DMS53 (cell line): ENCODE results near the gene STARD10.

Source experiments
- DNase-seq: peaks from one replicate; lab custom pipeline; 2025; lab: John Stamatoyannopoulos, UW

The STARD10 gene

DNA sequence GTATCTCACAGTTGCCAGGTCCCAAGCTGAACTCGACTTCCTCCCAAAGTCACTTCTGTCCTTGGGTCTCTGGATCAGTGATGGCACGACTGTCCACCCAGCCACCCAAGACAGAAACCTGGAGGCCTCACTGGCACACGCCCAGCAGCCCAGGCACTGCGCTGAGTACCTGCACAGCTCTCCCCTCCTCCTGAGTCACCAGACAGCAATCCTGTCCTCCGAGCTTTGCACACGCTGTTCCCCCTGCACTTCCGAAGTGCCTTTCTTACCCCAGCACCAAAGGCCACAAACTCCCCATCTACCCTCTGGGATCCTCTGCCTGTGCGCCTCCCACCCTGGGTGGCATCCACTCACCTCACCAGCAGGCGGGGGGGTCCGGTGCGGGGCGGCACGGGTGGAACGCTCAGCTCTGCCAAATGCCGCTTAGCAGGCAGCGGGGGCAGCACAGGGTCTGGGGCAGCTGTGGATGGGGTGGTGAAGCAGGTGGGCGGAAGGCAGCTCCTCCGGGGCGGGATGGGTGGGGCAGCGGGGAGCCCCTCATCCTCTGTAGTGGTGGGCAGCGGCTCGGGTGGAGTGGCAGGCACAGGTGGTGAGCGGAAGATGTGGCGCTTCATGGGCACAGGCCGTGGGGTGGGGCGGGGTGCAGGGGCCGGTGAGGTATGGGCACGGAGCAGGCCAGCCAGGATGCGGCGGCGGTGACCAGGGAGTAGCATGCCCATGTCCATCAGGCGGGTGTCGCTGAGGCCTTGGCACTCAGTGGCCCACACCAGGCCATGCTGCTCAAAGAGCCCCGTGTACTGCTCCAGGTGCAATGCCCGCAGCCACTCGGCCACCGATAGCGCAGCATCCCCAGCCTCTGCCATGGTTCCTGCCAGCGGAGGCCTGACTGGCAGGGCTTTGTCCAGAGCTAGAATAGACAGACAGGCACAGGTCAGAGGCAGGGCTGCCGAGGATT, 67.3 kb downstream of the STARD10 start:
- DNase-seq = no peak

DNA sequence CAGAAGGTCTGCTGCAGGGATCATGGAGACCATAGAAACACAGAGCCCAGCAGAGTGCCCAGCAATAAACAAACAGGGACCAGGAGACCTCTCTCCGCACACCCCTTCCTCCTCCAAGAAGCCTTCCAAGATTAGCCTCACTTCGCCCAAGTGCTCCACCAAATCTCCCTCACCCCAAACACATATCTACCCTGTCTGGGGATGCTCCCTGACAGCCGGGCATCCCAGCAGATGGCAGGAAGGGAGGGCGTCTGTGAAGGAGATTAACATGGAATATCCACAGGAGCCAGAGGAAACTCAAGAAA, 68.2 kb downstream of the STARD10 start:
- DNase-seq = no peak

DNA sequence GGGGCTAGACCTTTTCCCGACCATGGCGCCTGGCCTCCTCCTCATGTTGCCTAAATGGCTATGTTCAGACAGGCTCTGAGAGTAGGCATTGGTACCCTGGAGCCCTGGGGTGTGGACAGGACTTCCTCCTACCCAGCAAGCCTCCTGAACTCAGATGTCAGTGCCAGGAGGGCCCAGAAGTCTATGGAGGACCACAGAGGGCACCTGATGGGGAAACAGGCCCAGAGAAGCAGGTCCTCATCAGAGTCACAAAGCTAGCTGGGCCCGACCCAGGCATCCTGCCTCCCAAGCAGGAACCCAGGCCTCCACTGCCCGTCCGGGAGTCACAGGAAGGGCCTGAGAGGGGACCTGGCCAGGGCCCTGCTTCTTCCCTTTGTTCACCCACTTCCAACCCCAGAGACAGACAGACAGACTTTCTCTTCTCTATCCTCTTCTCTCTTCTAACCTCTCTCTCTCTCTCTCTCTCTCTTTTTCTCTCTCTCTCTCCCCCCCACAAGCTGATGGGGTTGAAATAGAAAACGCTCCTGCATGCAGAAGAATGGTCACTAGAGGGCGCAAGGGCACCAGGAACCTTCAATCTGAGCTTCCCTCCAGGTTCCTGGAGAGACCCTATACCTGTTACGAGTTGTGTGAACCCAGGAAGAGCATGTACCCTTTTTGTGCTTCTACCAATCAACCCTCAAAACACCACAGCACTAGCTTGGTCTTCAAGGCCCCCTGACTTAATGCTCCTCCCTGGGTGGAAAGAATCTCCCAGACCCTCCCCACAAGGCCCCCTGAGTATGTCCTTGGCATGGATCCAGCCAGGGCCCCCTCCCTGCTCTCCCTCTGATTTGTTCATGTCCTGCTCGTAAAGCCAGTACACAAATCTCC, 68.8 kb downstream of the STARD10 start:
- DNase-seq = peak; percentile 97

DNA sequence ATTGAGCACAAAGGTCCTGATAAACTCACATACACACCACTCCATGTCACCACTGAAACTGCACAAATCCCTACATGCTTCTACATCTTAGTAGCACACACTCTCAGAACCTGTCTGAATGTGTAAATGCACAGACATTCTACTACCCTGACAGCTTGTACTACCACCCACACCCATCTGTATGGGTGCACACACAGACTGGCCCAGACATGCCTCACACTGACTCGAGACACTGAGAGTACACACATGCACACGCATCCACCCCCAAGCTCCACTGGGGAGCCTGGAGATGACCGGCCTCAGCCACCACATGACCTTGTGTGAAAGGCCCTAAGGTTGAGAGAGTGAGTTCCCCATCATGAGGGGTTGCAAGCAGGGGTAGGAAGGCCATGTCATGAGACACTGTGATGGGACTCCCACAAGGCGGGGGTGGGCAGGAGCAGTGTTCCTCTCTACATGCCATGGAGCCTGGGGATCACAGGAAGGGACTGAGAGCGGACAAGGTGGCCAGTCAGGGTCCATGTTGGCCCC, 69.8 kb downstream of the STARD10 start:
- no peak for DNase-seq

DNA sequence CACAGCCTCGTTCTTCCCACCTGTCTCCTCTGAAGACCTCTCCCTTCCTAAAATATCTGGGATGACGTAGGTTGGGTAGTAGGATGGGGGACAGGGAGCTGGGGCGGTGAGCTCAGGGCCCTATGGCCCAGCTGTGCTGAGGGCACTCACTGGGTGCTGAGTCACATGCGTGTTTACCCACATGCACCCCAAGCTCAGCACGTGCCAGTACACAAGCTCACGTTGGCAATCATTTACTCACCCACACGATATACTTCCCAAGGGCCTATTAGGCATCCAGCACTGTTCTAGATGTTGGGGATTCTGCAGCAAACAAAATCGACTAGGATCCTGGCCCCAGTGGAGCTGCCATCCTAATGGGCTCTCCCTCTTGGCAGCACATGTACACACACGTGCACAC, 70.3 kb downstream of the STARD10 start:
- no peak for DNase-seq

DNA sequence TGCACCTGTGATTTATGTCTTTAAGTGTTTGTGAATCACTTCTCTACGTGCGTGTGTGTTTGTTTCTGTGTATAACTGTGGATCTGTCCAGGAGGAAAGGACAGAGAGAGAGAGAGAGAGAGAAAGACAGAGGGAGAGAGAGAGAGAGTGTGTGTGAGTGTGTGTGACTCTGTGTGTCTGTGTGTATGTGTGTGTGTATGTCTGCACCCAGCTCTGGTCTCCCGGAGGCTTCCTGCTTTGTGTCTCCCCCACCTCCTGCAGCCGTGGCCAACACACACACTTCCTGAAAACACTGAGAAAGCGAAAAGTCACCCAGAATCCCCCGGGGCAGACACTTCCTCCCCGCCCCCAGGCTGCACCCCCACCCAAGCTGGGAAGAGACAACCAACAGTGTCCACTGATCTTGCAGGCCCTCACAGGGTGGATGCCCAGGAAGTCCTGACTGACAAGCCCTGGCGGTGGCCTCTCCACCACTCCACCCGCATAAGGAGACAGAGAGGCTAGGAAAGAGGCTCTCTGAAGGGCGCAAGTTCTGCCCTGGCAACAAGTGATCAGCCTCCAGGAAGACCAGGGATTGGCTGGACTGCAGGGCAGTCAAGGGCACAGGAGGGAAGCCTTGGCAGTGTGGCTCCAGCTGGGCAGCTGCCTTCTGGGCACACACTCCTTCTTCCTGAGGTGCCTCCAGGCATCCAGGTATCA, 71.6 kb downstream of the STARD10 start:
- peak; percentile 100 for DNase-seq

DNA sequence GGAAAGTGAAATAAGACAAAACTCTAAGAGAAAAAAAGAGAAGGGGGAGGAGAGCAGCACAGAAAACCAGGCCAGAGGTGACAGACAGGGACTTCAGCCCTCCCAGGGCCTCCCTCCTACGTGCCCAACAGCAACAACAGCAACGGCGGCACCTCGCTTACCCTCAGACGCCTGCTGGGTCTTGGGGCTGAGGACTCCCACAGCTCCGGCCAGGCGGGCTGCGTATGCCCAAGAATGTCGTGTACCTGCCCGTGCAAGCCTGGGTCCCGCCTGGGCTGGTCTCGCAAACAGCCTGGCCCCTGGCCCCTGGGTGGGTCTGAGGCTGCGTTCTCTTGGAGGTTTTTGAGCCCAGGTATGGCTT, 72.2 kb downstream of the STARD10 start:
- peak; percentile 90 for DNase-seq

DNA sequence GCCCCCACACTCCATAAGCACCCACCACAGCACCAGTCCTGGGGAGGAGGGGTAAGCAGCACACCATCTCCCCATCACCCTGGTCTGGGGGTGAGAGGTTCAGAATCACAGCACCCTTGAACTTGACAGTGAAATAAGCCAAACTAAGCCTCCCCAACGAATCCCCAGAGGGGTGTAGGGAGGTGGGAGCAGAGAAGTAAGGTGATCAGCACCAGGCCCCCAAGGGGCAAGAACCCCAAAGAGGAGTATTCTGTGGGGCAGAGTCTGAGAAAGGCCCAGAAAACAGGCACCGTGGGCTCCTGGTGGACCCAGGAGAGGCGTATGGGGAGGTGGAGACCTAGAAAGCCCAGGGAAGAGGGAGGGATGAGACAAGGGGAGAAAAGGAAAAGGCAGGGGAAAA, 72.6 kb downstream of the STARD10 start:
- no peak for DNase-seq

DNA sequence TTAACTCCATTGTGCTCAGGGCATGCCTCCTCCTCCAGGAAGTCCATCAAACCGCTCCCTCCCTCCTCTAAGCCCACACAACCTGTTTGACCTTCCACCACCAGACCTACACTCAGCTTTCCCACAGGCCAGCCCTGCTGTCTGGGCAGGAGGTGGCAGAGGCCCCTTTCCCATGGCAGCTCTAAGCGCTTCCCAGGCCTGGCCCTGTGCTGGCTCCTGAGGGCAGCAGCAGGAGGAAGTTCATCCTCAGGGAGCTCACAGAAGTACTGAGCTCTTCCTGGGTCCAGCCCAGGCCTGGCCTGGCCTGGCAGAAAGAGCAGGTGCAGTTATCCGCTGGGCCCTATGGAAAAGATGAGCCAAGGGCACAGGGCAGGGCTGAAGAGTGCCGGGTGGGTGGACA, 73.1 kb downstream of the STARD10 start:
- DNase-seq = peak; percentile 46

DNA sequence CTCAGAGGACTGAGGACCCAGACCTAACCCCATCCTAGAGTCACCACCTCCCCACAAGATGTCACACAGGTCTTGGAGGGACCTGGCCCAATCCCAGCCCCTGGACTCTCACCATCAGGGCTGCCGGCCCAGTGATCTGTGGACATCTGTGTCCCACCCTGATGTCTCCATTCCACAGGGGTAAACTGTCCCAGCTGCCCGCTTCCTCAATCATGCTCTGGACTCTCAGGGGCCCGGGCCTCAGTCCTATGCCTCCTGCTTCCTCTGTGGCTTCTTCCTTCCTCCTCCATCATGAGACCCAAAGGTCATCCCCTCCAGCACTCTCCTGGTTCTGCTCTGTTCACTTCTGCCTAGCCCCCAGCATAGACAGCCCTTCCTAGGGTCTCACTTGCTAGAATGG, 73.8 kb downstream of the STARD10 start:
- no peak for DNase-seq

DNA sequence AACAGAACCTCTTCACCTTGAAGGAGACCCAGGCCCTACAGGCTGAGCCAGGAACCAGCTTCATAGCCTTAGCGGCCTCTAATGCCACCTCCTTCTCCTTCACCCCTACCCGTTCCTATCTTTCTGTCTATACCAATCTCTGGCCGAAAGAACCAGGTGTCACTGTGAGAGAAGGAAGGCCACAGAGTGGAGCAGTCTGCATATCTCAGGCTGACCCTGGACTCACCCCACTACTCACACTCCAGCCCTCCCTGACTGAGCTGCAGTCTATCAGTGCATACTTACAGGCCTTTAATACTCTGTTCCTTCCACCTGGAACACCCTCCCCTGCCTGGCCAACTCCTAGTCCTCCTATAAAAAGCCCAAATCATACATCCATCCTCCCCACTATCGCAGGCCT, 74.3 kb downstream of the STARD10 start:
- no peak for DNase-seq

DNA sequence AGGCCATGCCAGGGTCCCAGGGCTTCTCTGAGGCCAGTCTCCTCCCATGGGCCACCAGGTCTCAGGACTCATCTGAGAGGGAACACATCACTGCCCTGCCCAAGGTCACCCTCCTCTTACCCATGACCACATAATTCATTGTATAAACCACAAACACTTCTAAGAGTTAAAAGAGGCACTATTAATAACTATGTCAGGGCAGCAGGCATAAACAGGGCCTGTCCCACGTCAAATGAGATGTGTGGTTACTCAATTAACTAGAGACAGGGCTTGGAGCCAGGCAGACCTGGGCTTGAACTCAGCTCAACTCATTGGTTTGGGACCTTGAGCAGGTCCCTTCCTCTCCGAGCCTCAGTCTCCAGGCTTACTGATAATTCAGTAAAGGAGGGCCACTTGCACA, 74.7 kb downstream of the STARD10 start:
- no peak for DNase-seq

DNA sequence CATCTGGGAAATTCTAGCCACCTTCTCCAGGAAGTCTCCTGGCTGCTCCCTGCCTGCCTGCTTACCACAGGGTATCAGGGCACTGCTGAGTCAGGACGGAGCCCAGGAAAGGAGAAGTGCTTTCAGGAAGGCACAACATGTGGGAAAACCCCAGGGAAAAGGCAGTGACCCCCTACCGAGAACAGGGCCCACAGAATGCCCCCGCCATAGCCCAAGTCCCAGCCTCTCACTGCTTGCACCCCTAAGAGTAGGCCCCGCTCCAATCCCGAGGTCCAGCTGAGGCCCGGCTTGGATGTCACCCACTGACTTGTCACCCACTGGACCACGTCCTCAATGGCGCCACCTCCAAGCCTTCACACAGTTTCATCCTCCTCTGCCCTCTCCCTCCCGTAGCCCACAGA, 75.7 kb downstream of the STARD10 start:
- no peak for DNase-seq

DNA sequence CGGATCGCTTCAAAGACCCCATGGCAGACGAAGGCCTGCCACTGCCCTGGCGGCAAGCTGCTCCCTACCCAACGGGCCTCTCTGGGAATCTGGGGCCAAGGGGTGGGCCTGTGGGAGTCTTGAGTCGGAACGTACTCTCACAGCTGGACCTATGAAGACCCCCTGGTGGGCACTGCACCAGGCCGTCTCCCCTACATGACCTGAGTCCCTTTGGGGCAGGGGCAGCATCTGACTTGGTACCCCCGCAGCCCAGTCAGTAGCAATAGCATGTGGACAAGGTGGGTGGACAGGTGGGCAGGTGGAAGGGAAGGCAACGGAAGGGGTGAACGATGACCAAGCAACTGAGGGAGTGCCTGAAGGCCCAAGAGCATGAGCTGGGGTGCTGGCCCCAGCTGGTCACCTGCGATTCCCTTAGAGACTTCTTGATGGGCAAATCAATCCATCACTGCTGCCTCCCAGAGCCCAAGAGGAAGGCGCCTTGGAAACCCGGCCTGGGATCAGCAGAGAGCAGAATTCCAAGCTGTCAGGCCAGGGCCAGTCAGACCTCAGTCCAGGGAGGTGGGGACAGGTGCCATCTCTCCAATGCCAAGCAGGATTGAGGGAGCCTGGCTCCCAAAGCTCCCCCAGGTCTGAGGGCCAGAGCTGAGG, 76.9 kb downstream of the STARD10 start:
- no peak for DNase-seq

DNA sequence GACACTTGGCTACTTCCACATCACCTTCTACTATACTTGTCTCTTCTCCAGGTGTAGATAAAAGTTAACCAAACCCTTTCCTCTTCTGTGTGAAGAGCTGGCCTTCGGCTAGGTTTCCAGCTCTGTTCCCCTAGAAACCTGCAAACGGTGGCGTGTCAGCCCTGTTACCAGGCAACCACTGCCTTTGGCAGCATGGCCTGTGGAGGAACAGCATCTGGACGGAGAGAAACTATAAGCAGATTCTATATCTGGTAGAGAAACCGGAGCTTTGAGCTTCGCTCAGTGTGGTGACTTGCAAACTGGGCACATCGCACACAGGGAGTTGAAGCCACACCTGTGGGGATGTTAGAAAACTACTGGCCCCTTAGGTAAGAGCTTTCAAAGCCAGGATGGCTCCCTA, 77.6 kb downstream of the STARD10 start:
- DNase-seq = peak; percentile 66

DNA sequence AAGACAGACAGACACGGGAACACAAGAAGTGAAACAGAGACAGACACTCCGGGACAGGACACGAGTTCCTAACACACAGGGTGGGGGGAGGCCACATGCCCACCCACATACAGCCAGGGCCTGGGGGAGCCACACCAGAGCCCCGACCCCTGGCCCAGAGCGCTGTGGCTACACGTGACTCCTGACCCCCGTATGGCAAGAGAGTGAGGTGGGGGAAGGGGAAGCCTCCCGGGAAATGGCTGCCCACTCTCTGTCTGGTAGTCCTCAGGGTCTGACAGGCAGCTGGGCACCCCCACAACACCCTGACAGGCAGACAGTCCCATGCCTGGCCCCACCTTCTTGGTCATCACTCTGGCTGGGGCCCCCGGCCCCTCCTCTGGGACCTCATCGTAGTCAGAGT, 81.0 kb downstream of the STARD10 start:
- no peak for DNase-seq

DNA sequence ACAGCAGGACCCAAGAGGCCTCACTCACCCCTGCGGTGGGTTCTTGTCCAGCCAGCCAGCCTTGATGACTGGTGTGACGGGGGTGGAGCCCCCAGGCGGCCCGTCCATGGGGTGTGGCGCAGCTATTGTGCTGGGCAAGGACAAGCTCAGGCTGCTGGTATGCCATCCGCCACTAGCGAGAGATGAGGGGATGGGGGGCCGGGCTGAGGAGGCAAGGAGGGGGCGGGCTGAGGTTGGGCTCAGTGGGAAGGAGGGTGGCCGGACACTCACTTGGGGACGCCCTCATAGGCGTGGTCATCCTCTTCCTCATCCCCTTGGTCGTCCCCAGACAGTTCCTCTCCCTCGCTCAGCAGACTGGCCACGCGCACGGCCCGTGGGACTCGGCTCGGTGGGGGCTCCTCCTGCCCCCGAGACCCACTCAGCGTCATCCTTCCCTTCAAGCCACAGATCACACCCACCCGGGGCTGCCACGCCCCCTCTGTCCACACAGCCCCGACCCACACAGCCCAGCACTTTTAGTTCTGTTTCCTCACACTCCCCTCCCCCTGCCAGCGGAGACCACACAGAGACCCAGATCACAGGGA, 81.6 kb downstream of the STARD10 start:
- DNase-seq = no peak

DNA sequence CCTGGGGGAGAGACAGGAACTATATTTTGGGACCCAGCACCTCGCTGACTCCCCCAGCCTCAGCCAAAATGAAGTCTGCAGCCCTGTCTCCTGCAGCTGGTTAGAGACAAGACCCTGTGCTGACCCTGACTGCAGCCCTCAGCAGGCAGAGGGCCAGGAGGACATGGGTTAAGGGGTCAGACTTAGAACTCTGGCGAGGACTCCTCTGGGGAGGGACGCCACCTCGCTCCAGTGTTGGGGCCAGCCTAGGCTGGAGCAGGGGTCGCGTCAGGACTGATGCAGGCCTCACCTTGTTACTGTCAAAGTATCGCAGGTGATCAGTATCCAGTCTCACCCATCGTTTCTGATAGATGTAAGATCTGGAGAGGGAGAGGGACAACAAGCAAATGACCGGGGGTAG, 82.7 kb downstream of the STARD10 start:
- no peak for DNase-seq

DNA sequence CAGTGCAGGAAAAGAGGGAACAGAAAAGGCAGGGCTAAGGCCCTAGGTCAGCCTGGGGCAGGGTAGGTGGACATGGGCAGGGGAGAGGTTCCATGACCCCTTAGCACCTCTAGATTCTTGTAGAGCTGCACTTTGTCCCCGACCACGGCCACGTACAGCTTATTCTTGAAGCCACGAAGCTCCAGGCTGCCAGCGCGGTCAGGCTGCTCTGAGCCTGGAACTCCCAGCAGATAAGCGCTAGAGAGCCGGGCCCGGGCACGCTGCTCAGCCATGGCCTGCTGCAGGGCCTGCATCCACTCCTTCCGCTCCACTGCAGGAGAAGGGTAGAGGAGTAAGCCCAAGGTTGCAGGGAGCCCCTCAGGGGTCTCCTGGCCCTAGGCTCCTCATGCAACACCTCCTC, 83.6 kb downstream of the STARD10 start:
- DNase-seq = no peak

DNA sequence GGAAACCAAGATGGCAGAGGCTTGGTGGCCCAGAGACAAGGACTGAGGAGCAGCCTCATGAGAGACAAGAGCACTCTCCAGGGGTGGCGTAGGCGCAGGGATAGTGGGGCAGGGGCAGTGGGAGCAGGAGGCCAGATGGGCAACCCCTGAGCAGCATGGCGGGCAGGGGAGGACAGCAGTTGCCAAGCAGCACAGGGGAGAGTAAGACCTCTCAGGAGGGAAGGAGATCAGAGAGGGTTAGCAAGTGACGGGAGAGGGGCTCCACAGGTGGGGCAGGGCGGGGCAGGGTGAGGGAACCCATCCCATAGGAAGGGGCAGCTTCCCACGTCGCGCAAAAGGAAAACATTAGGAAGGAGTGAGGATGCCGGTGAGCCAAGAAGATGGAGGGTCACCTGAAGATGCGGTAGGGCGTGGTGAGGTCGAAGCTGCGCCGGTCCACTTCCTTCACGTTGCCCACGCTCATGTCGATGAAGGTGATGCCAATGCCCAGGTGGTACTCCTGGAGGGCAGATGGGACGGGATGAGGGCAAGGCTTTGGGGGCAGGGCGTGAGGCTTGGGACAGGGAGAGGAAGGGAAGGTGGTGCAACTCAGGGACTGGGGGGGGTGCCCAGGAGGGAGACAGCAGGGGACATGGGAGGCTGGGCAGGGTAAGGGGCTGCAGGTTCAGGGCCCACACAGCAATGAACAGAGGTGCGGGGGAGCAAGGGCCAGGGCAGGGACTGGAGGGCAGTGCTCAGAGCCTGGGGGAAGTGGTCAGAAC, 84.2 kb downstream of the STARD10 start:
- DNase-seq = no peak

DNA sequence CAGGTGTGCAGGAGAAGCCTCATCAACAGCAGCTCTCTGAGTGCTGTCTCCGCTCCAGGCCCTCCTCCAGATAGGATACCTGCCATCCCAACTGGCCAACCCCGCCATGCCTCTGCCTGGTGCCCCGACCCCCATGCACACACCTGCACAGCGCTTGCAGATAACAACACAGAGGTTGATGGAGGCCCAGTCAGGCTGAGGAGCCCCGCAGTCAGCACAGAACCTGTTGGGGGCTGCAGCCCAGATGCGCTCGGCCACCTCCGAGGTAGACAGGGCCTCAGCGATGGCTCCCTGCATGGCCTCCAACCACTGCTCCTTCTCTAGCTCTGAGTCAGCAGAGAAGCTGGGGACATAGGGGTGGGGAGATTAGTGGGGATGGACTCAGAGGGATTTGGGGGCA, 86.8 kb downstream of the STARD10 start:
- no peak for DNase-seq
